GM18870 (cell line): ENCODE data around the gene SKA2.
A peak's percentile ranks its signal among the peaks of the same experiment; 100 is the strongest.
"Not testable (repeated sequence)": the region's sequence is repeated elsewhere in the genome, so short reads cannot be mapped to it uniquely, and the experiment has no call there.

ENCODE experiments used
- ATAC-seq: cut with Tn5 transposase; IDR thresholded peaks from one replicate; pipeline ENCODE4 v1.9.1; 2021; ENCODE audit warnings: moderate library complexity; ENCODE audit not compliant: unreplicated experiment

Gene SKA2

GRCh38 chr17:59105852-59106462 lies 49.0 kb downstream of the SKA2 start:
- ATAC-seq = peak; percentile 13

GRCh38 chr17:59101178-59101577 lies 53.8 kb downstream of the SKA2 start:
- no peak for ATAC-seq

GRCh38 chr17:59097876-59098275 lies 57.1 kb downstream of the SKA2 start:
- no peak for ATAC-seq

- no peak for ATAC-seq
Observed at GRCh38 chr17:59094861-59095530, 60.0 kb downstream of the SKA2 start.

- no peak for ATAC-seq
Observed at GRCh38 chr17:59093702-59094231, 61.2 kb downstream of the SKA2 start.

- ATAC-seq = no peak
Observed at GRCh38 chr17:59093145-59093701, 61.8 kb downstream of the SKA2 start.

- ATAC-seq = not testable (repeated sequence)
Observed at GRCh38 chr17:59090593-59090992, 64.4 kb downstream of the SKA2 start.

- no peak for ATAC-seq
Observed at GRCh38 chr17:59084154-59084553, 70.8 kb downstream of the SKA2 start.

- no peak for ATAC-seq
Observed at GRCh38 chr17:59074494-59074893, 80.5 kb downstream of the SKA2 start.

- no peak for ATAC-seq
Observed at GRCh38 chr17:59073972-59074371, 81.0 kb downstream of the SKA2 start.

- no peak for ATAC-seq
Observed at GRCh38 chr17:59069856-59070255, 85.1 kb downstream of the SKA2 start.

GRCh38 chr17:59067756-59068155 lies 87.2 kb downstream of the SKA2 start:
- ATAC-seq = no peak

- ATAC-seq = no peak
Observed at GRCh38 chr17:59067340-59067739, 87.6 kb downstream of the SKA2 start.

- no peak for ATAC-seq
Observed at GRCh38 chr17:59062509-59062908, 92.5 kb downstream of the SKA2 start.
